Ramos (cell line): ENCODE measurements around the gene FAM171A1.

Experiments used
- in situ Hi-C: fragments of 300-500 bp; cut with MboI; formaldehyde crosslinking; loops from one replicate; pipeline ENCODE4 v1.14.3; 2022; ENCODE audit warnings: low sequenced_read_pairs; ENCODE audit not compliant: unreplicated experiment

Gene FAM171A1

GRCh38 chr10:15374566-15374965 is 3.5 kb upstream of the FAM171A1 start:
- in situ Hi-C loops = no loop called here

- in situ Hi-C loops = no loop called here
These were observed 3.1 kb upstream of the FAM171A1 start for GRCh38 chr10:15374156-15374555.

- in situ Hi-C loops = no loop called here
These were observed 2.1 kb upstream of the FAM171A1 start for GRCh38 chr10:15373199-15373598.

- in situ Hi-C loops = no loop called here
These were observed 755 bp downstream of the FAM171A1 start for GRCh38 chr10:15370212-15370855.

- in situ Hi-C loops = no loop called here
These were observed 1.6 kb downstream of the FAM171A1 start for GRCh38 chr10:15369256-15370211.

GRCh38 chr10:15368101-15368855 is 2.8 kb downstream of the FAM171A1 start:
- in situ Hi-C loops = no loop called here

GRCh38 chr10:15367296-15368085 is 3.6 kb downstream of the FAM171A1 start:
- in situ Hi-C loops = no loop called here

GRCh38 chr10:15365692-15366091 is 5.4 kb downstream of the FAM171A1 start:
- in situ Hi-C loops = no loop called here

GRCh38 chr10:15364001-15364400 is 7.1 kb downstream of the FAM171A1 start:
- in situ Hi-C loops = no loop called here

- in situ Hi-C loops = no loop called here
These were observed 8.1 kb downstream of the FAM171A1 start for GRCh38 chr10:15363031-15363430.

- in situ Hi-C loops = no loop called here
These were observed 10.0 kb downstream of the FAM171A1 start for GRCh38 chr10:15361131-15361530.

- in situ Hi-C loops = no loop called here
These were observed 10.5 kb downstream of the FAM171A1 start for GRCh38 chr10:15360566-15360965.

- in situ Hi-C loops = no loop called here
These were observed 17.5 kb downstream of the FAM171A1 start for GRCh38 chr10:15353471-15354017.

GRCh38 chr10:15352836-15353235 is 18.3 kb downstream of the FAM171A1 start:
- in situ Hi-C loops = no loop called here

- in situ Hi-C loops = no loop called here
These were observed 18.9 kb downstream of the FAM171A1 start for GRCh38 chr10:15352201-15352600.

- in situ Hi-C loops = no loop called here
These were observed 19.8 kb downstream of the FAM171A1 start for GRCh38 chr10:15351099-15351820.

GRCh38 chr10:15349112-15349511 is 22.0 kb downstream of the FAM171A1 start:
- in situ Hi-C loops = no loop called here

GRCh38 chr10:15348579-15348978 is 22.5 kb downstream of the FAM171A1 start:
- in situ Hi-C loops = no loop called here

GRCh38 chr10:15347150-15347549 is 23.9 kb downstream of the FAM171A1 start:
- in situ Hi-C loops = no loop called here
